Measurements from ENCODE around the gene MSI1.

The MSI1 gene

GRCh38 chr12:120368789-120369602 is at the start of gene MSI1:
MSI1 (minus strand) TSS chr12:120369164; CDS start chr12:120369091, 73 bp downstream.
- no peak for FAIRE-seq

DNA sequence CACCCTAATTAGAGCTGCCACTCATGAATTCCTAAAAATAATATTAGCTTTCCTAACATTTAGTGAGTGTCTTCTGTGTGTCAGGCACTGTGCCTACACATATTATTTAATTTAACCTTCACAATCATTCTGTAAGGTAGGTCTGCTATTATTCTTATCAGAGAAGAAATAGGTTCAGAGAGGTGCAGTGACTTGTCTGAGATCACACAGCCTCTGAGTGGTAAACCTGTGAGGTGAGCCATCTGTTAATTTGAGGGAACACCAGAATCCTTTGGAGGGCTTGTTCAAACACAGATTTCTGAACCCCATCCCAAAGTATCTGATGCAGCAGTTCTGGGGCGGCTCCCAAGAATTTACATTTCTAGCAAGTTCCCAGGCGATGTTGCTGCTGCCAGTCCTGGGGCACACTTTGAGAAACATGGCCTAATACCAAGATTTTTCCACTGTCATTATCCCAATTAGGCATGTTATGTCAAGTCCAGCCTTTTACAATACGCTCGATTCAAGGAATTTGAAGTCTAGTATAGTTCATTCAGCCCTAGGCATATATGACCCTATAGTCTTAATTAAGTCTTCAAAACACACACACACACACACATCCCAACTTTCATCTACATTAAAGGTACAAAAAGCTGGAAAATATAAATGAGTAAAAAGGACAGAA is 49.1 kb upstream of the MSI1 start:
- no peak for FAIRE-seq

- FAIRE-seq: no peak
Observed at GRCh38 chr12:120416490-120417216, 47.7 kb upstream of the MSI1 start.

- no peak for FAIRE-seq
Observed at GRCh38 chr12:120413901-120414695, 45.1 kb upstream of the MSI1 start.

GRCh38 chr12:120412421-120412820 is 43.5 kb upstream of the MSI1 start:
- FAIRE-seq: no peak

DNA sequence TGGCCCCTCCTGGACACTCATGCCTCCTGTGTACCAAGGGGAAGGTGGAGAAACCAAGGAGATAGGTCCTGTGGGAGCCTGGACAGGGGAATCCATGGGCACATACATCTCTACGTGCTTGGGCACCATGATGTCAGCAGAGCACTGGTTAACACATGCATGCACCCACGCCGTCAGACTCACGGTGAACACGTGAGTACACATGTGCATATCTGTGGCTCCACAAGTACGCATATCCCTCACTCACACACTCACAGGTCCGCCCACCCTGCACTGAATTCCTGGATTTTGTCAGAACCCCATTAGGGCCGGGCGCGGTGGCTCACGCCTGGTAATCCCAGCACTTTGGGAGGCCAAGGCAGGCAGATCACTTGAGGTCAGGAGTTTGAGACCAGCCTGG is 39.8 kb upstream of the MSI1 start:
- FAIRE-seq: no peak

DNA sequence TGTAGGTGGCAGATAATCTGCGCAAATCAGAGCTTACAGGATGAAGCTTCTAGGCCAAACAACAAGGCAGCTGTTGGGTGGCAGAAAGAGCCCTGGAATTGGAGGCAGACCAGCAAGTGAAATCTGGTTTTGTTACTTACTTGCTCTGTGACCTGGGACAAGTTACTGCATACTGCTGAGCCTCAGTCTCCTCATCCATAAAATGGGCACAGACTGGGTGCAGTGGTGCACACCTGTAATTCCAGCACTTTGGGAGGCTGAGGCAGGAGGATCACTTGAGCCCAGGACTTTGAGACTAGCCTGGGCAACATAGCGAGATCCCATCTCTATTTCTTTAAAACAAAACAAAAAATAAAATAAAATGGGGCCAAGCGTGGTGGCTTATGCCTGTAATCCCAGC is 37.6 kb upstream of the MSI1 start:
- FAIRE-seq: no peak

DNA sequence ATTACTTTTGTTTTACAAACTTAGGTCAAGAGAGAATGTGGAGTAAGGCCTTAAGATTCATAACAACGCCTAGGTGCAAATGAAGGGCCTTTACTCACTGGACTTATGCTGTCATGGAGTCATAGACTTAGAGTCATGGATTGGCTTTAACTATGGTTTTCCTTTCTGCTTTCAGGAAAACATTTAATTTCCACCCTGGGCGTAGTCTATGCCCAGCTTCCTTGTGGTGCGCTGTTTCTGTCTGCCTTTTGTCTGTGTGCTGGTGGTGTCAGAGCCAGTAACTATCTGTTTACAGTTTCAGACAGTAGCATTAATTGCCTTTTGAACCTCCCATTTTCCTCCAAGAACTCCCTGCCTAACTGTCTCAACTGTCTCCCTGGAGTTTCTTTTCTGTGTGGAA is 37.1 kb upstream of the MSI1 start:
- FAIRE-seq: no peak

- no peak for FAIRE-seq
Observed at GRCh38 chr12:120404271-120404670, 35.3 kb upstream of the MSI1 start.

DNA sequence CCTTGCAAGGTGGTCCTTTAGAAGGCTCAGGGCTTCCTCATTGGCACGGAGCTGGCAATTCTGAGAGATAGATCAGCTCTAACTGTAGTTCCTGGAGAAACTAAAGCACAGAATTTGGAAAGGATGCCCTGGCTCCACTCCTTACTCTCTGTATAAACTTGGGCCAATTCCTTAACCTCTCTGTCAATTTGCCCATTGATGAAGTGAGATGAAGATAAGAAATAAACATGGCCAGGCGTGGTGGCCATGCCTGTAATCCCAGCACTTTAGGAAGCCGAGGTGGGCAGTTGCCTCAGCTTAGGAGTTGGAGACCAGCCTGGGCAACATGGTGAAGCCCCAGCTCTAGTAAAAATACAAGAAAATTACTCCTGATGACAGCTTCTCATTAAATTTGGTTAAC is 34.9 kb upstream of the MSI1 start:
- no peak for FAIRE-seq

GRCh38 chr12:120402217-120402616 is 33.3 kb upstream of the MSI1 start:
- no peak for FAIRE-seq

- no peak for FAIRE-seq
Observed at GRCh38 chr12:120399531-120399930, 30.6 kb upstream of the MSI1 start.

- FAIRE-seq: no peak
Observed at GRCh38 chr12:120397824-120398540, 29.0 kb upstream of the MSI1 start.

GRCh38 chr12:120394483-120395367 is 25.8 kb upstream of the MSI1 start:
- FAIRE-seq: no peak

GRCh38 chr12:120390540-120391120 is 21.7 kb upstream of the MSI1 start:
- no peak for FAIRE-seq

- FAIRE-seq: no peak
Observed at GRCh38 chr12:120388691-120389481, 19.9 kb upstream of the MSI1 start.

GRCh38 chr12:120381752-120382419 is 12.9 kb upstream of the MSI1 start:
- FAIRE-seq: no peak

DNA sequence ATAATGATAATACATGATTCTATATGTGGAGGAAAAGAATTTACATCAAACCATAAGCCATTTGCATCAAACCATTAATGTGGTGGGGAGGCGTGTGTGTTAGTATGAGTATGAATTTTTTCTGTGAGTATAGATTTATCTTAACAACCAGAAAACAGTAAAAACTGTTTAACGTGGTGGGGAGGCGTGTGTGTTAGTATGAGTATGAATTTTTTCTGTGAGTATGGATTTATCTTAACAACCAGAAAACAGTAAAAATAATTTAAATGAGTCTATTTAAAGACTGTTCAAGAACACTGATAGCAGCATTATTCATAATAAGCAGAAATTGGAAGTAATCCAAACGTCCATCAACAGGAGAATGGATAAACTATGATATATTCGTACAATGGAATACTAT is 9.1 kb upstream of the MSI1 start:
- FAIRE-seq: no peak

GRCh38 chr12:120377611-120378010 is 8.6 kb upstream of the MSI1 start:
- no peak for FAIRE-seq

Data from endometrium (tissue), 2 donors.